GM12878 (cell line): ENCODE data around the gene CLIP3. TPM values are rescaled to one million over a fixed set of nuclear protein-coding genes. Genes with fewer than 3 reads are reported as not detected.

ENCODE experiments used
- CREM ChIP-seq: IDR thresholded peaks from 2 replicates; pipeline ENCODE4 v1.6.1; 2014; ENCODE audit warnings: antibody characterized with exemption, low read depth
- IKZF1 ChIP-seq: fragments of 450-650 bp; conservative IDR thresholded peaks from 2 replicates; pipeline ENCODE4 v1.6.1; 2017; ENCODE audit warnings: antibody characterized with exemption, mild to moderate bottlenecking
- MEF2B ChIP-seq: fragments of 450-650 bp; IDR thresholded peaks from 2 replicates; pipeline ENCODE4 v1.6.1; 2018; ENCODE audit warnings: mild to moderate bottlenecking, moderate library complexity; ENCODE audit not compliant: partially characterized antibody, poor library complexity, severe bottlenecking
- NBN ChIP-seq: fragments of 450-650 bp; IDR thresholded peaks from 2 replicates; pipeline ENCODE4 v1.6.1; 2016
- NFIC ChIP-seq: IDR thresholded peaks from 2 replicates; pipeline ENCODE4 v1.6.1; 2012; ENCODE audit warnings: low read depth, mild to moderate bottlenecking, inconsistent platforms, low read length, moderate library complexity
- NR2C2 ChIP-seq: IDR thresholded peaks from 2 replicates; pipeline ENCODE4 v1.6.1; 2011; ENCODE audit warnings: borderline replicate concordance, low read depth; ENCODE audit not compliant: control insufficient read depth, insufficient read length
- POLR2A ChIP-seq: IDR thresholded peaks from 2 replicates; pipeline ENCODE4 v1.6.1; 2011; ENCODE audit warnings: low read depth, mild to moderate bottlenecking, low read length
- RAD51 ChIP-seq: fragments of 450-650 bp; IDR thresholded peaks from 2 replicates; pipeline ENCODE4 v1.6.1; 2016; ENCODE audit warnings: moderate library complexity, mild to moderate bottlenecking, inconsistent platforms
- SIN3A ChIP-seq: IDR thresholded peaks from 2 replicates; pipeline ENCODE4 v1.6.1; 2012; ENCODE audit warnings: low read depth, low read length, improper control_type of control experiment
- SMARCA5 ChIP-seq: fragments of 450-650 bp; IDR thresholded peaks from 2 replicates; pipeline ENCODE4 v1.6.1; 2017; ENCODE audit warnings: mild to moderate bottlenecking
- TARDBP ChIP-seq: IDR thresholded peaks from 2 replicates; pipeline ENCODE4 v1.6.1; 2016; ENCODE audit warnings: borderline replicate concordance
- polyA plus RNA-seq, 11 experiments: library from polyadenylated mRNA; depleted of rRNA in 4 of 11; unstranded in 6 of 11; stranded (reverse) in 5 of 11; fragments of >200 nt; fragmentation: Nextera tagmentation in 4 of 11; fragmentation: Illumina TruSeq in 1 of 11; extraction: Ambion mirVana in 4 of 11; extraction: Trizol in 1 of 11; gene quantifications; 1 replicate in 1 of 11; 2 replicates in 10 of 11; pipeline versions ENCODE4 v1.2.1 to v1.2.3, GENCODE V29; 2011 to 2016; ENCODE audit warnings: inconsistent platforms in 2 of 11, missing spikeins in 2 of 11, low read depth in 1 of 11
- total RNA-seq, 4 experiments: library from RNA; depleted of rRNA in 3 of 4; stranded (reverse); fragments of >200 nt in 3 of 4; fragmentation: Illumina TruSeq in 1 of 4; extraction: Trizol in 1 of 4; gene quantifications; 2 replicates each; pipeline versions ENCODE4 v1.2.1 to v1.2.3, GENCODE V29; 2013 to 2021
- TF ChIP-seq, protein P1 (sequence below): fragments of 450-650 bp; IDR thresholded peaks from 2 replicates; pipeline ENCODE4 v1.6.1; 2016; ENCODE audit warnings: mild to moderate bottlenecking, moderate library complexity, borderline replicate concordance
- TF ChIP-seq, protein P2 (sequence below): IDR thresholded peaks from 2 replicates; pipeline ENCODE4 v1.6.1; 2012; ENCODE audit warnings: mild to moderate bottlenecking, low read depth, low read length
- TF ChIP-seq, protein P3 (sequence below): fragments of 450-650 bp; IDR thresholded peaks from 2 replicates; pipeline ENCODE4 v1.6.1; 2017; ENCODE audit warnings: low read depth, mild to moderate bottlenecking, moderate library complexity
- TF ChIP-seq, protein P4 (sequence below): fragments of 450-650 bp; IDR thresholded peaks from 2 replicates; pipeline ENCODE4 v1.6.1; 2014; ENCODE audit warnings: mild to moderate bottlenecking

CLIP3 gene
- total and polyA plus RNA-seq, 10 of the 15 experiments (the other 5 are each of a cell fraction or from before 2014, with no cell fraction given): 0.09 to 2.7 (median 0.45) TPM; not detected in 1

DNA sequence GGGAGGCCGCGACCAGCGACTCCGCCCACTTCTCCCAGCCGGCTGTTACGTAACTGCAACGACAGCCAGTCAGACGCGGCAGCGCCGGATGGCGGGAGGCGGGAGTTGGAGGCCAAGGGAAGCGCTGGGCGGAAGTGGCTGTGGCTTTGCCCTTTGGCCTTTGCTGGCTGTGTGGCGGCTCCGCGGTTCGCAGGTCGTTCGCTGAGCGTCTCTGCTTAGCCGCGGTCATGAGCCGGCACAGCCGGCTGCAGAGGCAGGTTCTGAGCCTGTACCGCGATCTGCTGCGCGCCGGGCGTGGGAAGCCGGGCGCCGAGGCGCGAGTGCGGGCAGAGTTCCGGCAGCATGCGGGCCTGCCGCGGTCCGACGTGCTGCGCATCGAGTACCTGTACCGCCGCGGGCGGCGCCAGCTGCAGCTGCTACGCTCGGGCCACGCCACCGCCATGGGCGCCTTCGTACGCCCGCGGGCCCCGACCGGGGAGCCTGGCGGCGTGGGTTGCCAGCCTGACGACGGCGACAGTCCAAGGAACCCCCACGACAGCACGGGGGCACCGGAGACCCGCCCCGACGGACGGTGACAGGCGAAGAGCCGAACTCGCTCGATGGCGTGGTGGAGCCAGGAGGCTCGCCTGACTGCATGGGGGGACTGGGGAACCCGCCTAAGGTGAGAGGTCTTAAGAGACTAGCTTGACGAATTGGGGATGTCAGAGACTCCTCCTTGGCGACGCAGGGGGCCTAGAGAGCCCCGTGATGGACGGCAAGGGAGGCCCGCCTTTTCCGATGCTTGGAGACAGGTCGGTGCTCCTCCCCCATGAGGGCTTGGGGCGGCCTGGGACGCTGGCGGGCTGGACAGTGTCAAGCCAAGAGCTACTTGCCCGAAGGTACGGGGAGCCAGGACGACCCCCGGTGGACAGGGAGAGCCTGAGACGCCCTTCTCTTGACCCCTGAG is 37.4 kb downstream of the CLIP3 start, which contains the start of gene SDHAF1 (continued):
- TF ChIP-seq, protein P1, sequence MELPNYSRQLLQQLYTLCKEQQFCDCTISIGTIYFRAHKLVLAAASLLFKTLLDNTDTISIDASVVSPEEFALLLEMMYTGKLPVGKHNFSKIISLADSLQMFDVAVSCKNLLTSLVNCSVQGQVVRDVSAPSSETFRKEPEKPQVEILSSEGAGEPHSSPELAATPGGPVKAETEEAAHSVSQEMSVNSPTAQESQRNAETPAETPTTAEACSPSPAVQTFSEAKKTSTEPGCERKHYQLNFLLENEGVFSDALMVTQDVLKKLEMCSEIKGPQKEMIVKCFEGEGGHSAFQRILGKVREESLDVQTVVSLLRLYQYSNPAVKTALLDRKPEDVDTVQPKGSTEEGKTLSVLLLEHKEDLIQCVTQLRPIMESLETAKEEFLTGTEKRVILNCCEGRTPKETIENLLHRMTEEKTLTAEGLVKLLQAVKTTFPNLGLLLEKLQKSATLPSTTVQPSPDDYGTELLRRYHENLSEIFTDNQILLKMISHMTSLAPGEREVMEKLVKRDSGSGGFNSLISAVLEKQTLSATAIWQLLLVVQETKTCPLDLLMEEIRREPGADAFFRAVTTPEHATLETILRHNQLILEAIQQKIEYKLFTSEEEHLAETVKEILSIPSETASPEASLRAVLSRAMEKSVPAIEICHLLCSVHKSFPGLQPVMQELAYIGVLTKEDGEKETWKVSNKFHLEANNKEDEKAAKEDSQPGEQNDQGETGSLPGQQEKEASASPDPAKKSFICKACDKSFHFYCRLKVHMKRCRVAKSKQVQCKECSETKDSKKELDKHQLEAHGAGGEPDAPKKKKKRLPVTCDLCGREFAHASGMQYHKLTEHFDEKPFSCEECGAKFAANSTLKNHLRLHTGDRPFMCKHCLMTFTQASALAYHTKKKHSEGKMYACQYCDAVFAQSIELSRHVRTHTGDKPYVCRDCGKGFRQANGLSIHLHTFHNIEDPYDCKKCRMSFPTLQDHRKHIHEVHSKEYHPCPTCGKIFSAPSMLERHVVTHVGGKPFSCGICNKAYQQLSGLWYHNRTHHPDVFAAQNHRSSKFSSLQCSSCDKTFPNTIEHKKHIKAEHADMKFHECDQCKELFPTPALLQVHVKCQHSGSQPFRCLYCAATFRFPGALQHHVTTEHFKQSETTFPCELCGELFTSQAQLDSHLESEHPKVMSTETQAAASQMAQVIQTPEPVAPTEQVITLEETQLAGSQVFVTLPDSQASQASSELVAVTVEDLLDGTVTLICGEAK: peak; percentile 87
- TF ChIP-seq RAD51 (no peak), TARDBP (no peak), POLR2A (peak; percentile 90), NR2C2 (peak; percentile 71), IKZF1 (peak; percentile 96), NFIC (no peak), NBN (0 out of 2 replicates have a peak, but pooled peaks have one; percentile 12), CREM (peak; percentile 84), SIN3A (peak; percentile 57; the same call in 1 of the 2 replicates), MEF2B (no peak), SMARCA5 (peak; percentile 74)
- TF ChIP-seq, protein P2, sequence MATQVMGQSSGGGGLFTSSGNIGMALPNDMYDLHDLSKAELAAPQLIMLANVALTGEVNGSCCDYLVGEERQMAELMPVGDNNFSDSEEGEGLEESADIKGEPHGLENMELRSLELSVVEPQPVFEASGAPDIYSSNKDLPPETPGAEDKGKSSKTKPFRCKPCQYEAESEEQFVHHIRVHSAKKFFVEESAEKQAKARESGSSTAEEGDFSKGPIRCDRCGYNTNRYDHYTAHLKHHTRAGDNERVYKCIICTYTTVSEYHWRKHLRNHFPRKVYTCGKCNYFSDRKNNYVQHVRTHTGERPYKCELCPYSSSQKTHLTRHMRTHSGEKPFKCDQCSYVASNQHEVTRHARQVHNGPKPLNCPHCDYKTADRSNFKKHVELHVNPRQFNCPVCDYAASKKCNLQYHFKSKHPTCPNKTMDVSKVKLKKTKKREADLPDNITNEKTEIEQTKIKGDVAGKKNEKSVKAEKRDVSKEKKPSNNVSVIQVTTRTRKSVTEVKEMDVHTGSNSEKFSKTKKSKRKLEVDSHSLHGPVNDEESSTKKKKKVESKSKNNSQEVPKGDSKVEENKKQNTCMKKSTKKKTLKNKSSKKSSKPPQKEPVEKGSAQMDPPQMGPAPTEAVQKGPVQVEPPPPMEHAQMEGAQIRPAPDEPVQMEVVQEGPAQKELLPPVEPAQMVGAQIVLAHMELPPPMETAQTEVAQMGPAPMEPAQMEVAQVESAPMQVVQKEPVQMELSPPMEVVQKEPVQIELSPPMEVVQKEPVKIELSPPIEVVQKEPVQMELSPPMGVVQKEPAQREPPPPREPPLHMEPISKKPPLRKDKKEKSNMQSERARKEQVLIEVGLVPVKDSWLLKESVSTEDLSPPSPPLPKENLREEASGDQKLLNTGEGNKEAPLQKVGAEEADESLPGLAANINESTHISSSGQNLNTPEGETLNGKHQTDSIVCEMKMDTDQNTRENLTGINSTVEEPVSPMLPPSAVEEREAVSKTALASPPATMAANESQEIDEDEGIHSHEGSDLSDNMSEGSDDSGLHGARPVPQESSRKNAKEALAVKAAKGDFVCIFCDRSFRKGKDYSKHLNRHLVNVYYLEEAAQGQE: no peak
- TF ChIP-seq, protein P3, sequence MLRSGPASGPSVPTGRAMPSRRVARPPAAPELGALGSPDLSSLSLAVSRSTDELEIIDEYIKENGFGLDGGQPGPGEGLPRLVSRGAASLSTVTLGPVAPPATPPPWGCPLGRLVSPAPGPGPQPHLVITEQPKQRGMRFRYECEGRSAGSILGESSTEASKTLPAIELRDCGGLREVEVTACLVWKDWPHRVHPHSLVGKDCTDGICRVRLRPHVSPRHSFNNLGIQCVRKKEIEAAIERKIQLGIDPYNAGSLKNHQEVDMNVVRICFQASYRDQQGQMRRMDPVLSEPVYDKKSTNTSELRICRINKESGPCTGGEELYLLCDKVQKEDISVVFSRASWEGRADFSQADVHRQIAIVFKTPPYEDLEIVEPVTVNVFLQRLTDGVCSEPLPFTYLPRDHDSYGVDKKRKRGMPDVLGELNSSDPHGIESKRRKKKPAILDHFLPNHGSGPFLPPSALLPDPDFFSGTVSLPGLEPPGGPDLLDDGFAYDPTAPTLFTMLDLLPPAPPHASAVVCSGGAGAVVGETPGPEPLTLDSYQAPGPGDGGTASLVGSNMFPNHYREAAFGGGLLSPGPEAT: 0 out of 2 replicates have a peak, but pooled peaks have one; percentile 10
- TF ChIP-seq, protein P4, sequence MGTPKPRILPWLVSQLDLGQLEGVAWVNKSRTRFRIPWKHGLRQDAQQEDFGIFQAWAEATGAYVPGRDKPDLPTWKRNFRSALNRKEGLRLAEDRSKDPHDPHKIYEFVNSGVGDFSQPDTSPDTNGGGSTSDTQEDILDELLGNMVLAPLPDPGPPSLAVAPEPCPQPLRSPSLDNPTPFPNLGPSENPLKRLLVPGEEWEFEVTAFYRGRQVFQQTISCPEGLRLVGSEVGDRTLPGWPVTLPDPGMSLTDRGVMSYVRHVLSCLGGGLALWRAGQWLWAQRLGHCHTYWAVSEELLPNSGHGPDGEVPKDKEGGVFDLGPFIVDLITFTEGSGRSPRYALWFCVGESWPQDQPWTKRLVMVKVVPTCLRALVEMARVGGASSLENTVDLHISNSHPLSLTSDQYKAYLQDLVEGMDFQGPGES: no peak
